ENCODE measurements around the gene PBX3.

DNA sequence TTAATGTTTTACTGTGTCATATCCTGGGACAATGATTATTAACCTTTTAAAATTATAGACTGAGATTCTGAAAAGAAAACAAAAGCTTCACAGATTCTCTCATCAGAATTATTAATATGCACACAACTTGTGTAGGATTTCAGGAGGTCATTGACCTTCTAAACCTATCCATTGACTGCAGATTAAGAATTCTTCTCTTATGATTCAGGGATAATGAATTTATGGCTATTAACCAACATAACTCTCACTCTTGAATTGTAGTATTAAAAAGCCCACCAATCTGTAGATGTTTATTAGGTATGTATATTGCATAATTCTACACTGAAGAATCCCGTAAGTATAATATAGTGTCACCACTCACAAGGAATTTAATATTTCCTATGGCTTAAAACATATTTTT, 179.8 kb downstream of the PBX3 start:
- no peak for TF ChIP-seq EZH2 (IDR thresholded peaks at IDR 0.05; ENCODE audit: low read length)
- TF ChIP-seq, protein P1, sequence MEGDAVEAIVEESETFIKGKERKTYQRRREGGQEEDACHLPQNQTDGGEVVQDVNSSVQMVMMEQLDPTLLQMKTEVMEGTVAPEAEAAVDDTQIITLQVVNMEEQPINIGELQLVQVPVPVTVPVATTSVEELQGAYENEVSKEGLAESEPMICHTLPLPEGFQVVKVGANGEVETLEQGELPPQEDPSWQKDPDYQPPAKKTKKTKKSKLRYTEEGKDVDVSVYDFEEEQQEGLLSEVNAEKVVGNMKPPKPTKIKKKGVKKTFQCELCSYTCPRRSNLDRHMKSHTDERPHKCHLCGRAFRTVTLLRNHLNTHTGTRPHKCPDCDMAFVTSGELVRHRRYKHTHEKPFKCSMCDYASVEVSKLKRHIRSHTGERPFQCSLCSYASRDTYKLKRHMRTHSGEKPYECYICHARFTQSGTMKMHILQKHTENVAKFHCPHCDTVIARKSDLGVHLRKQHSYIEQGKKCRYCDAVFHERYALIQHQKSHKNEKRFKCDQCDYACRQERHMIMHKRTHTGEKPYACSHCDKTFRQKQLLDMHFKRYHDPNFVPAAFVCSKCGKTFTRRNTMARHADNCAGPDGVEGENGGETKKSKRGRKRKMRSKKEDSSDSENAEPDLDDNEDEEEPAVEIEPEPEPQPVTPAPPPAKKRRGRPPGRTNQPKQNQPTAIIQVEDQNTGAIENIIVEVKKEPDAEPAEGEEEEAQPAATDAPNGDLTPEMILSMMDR (optimal IDR thresholded peaks at IDR 0.05 in 1 of 3, IDR thresholded peaks at IDR 0.05 in 1 of 3, conservative IDR thresholded peaks at IDR 0.05 in 1 of 3; ENCODE audit: extremely low read depth in 1 of 3, insufficient read depth in 2 of 3, low read length in 3 of 3), result no peak
